ENCODE data around the gene FLOT2. TPM values are rescaled to one million over a fixed set of nuclear protein-coding genes. Genes with fewer than 3 reads are reported as not detected.

FLOT2 gene
- total RNA-seq, result 100 to 1,000 TPM in 1 of 4 donors, 10 to 100 TPM in 3; 38.7 to 117 (median 45.6) TPM

- TF ChIP-seq POLR2A (IDR thresholded peaks at IDR 0.05) (no peak), CTCF (IDR thresholded peaks at IDR 0.05) (no peak)
- intact Hi-C loops (cut with DNase I; ENCODE audit: low total_unique reads), result no loop called here
Observed at GRCh38 chr17:28896884-28897768, at the start of gene FLOT2. FLOT2 (minus strand) TSS chr17:28897733; CDS start chr17:28897574, 159 bp downstream.

GRCh38 chr17:28946239-28946638 lies 48.7 kb upstream of the FLOT2 start:
- H3K4me3 ChIP-seq (ENCODE audit: low read depth, poor library complexity, severe bottlenecking), result no peak overlapping the region
- intact Hi-C loops (cut with DNase I; ENCODE audit: low total_unique reads), result no loop called here
- 43 to 54% methylated on average over 4 of the region's 4 CpGs for WGBS, 2 donors
- TF ChIP-seq POLR2A (IDR thresholded peaks at IDR 0.05) (no peak), CTCF (IDR thresholded peaks at IDR 0.05) (no peak)
- no peak for DNase-seq (ENCODE audit: low spot score in 2 of 2)

More at GRCh38 chr17:28896884-28897768, at the start of gene FLOT2:
- peak within 1 kb of the TSS; percentile 83 for H3K4me3 ChIP-seq (ENCODE audit: low read depth, poor library complexity, severe bottlenecking)
- WGBS, 2 donors, result 0% methylated on average over 27 to 54 of the region's 73 CpGs
- peak; percentile 73 to 94 for DNase-seq (ENCODE audit: low spot score in 2 of 2)

- no peak for TF ChIP-seq CTCF (IDR thresholded peaks at IDR 0.05)
- no peak for TF ChIP-seq POLR2A (IDR thresholded peaks at IDR 0.05)
- H3K4me3 ChIP-seq (ENCODE audit: low read depth, poor library complexity, severe bottlenecking), result no peak overlapping the region
- 52 to 64% methylated on average over 8 of the region's 8 CpGs for WGBS, 2 donors
- no peak for DNase-seq (ENCODE audit: low spot score in 2 of 2)
- intact Hi-C loops (cut with DNase I; ENCODE audit: low total_unique reads), result no loop called here
Observed at GRCh38 chr17:28944862-28945741, 47.6 kb upstream of the FLOT2 start.

- no peak for DNase-seq (ENCODE audit: low spot score in 2 of 2)
- no peak for TF ChIP-seq CTCF (IDR thresholded peaks at IDR 0.05)
- TF ChIP-seq POLR2A (IDR thresholded peaks at IDR 0.05), result no peak
- H3K4me3 ChIP-seq (ENCODE audit: low read depth, poor library complexity, severe bottlenecking), result no peak overlapping the region
- WGBS, 2 donors, result 87 to 90% methylated on average over 4 of the region's 4 CpGs
- intact Hi-C loops (cut with DNase I; ENCODE audit: low total_unique reads), result no loop called here
Observed at GRCh38 chr17:28944343-28944742, 46.8 kb upstream of the FLOT2 start.

GRCh38 chr17:28942925-28943324 lies 45.4 kb upstream of the FLOT2 start:
- intact Hi-C loops (cut with DNase I; ENCODE audit: low total_unique reads), result no loop called here
- TF ChIP-seq CTCF (IDR thresholded peaks at IDR 0.05) (no peak), POLR2A (IDR thresholded peaks at IDR 0.05) (no peak)
- 87 to 91% methylated on average over 2 of the region's 2 CpGs for WGBS, 2 donors
- DNase-seq (ENCODE audit: low spot score in 2 of 2), result no peak
- no peak overlapping the region for H3K4me3 ChIP-seq (ENCODE audit: low read depth, poor library complexity, severe bottlenecking)

Data from lower leg skin (tissue), 4 donors.